GM23338 (cell line): ENCODE measurements around the gene AGPAT4.

Experiments used
- CREB1 ChIP-seq: fragments of 250-450 bp; sonication (Bioruptor Pico); IDR thresholded peaks from 2 replicates; pipeline ENCODE4 v1.5.0; 2020; ENCODE audit warnings: low read depth, mild to moderate bottlenecking, moderate library complexity
- JUNB ChIP-seq: IDR thresholded peaks from one replicate; pipeline ENCODE4 v1.6.1; 2016; ENCODE audit warnings: antibody characterized with exemption; ENCODE audit not compliant: unreplicated experiment
- TF ChIP-seq, protein P1 (sequence below): IDR thresholded peaks from one replicate; pipeline ENCODE4 v1.6.1; 2018; ENCODE audit warnings: antibody characterized with exemption; ENCODE audit not compliant: unreplicated experiment
- TF ChIP-seq, protein P2 (sequence below), 2 experiments: fragments of 200-600 bp in 1 of 2; sonication (generic) in 1 of 2; conservative IDR thresholded peaks; 2 replicates each; pipeline versions ENCODE4 v1.5.1 to v1.6.1; 2016 to 2017; ENCODE audit warnings: antibody characterized with exemption in 2 of 2, low read depth in 2 of 2, mild to moderate bottlenecking in 2 of 2, moderate library complexity in 1 of 2
- TF ChIP-seq, protein P3 (sequence below): fragments of 250-450 bp; sonication (Bioruptor Pico); IDR thresholded peaks from 2 replicates; pipeline ENCODE4 v1.5.0; 2020; ENCODE audit warnings: mild to moderate bottlenecking, moderate library complexity
- TF ChIP-seq, protein P4 (sequence below): IDR thresholded peaks from 2 replicates; pipeline ENCODE4 v1.6.1; 2016; ENCODE audit warnings: antibody characterized with exemption

DNA sequence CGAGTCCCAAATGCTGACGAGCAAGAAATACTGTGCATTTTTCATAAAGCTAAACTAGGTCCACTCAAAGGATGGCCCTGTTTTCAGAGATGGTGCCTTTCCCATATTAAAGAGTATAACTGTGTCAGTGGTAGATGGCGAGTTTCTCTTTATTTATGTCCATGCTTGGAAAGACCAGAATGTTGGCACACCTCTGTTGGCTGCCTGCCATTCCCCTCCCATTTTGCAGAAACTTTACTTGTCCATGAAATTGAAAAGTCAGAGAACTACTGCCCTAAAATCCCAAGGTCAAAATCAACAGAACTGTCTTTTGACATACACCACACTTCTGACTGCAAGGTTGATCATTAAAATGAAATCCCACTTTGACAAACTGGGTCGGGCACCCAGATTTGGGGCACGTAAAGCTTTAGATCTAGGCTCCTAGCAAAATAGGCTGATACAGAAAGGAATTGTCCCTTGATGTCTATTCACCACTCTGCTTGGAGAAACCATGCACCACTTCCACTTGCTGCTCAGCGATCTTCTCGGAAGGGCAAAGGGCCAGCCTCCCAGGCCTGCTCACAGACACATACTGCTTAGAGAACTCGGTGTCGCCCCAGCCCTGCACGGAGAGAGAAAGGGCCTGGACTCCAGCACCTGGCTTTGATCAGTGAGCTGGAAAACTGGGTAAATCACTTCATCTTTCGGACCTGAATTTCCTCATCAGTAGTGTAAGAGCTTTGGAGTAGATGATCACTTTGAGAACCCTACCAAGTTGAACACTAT lies 130.0 kb downstream of the AGPAT4 start:
- TF ChIP-seq, protein P1, sequence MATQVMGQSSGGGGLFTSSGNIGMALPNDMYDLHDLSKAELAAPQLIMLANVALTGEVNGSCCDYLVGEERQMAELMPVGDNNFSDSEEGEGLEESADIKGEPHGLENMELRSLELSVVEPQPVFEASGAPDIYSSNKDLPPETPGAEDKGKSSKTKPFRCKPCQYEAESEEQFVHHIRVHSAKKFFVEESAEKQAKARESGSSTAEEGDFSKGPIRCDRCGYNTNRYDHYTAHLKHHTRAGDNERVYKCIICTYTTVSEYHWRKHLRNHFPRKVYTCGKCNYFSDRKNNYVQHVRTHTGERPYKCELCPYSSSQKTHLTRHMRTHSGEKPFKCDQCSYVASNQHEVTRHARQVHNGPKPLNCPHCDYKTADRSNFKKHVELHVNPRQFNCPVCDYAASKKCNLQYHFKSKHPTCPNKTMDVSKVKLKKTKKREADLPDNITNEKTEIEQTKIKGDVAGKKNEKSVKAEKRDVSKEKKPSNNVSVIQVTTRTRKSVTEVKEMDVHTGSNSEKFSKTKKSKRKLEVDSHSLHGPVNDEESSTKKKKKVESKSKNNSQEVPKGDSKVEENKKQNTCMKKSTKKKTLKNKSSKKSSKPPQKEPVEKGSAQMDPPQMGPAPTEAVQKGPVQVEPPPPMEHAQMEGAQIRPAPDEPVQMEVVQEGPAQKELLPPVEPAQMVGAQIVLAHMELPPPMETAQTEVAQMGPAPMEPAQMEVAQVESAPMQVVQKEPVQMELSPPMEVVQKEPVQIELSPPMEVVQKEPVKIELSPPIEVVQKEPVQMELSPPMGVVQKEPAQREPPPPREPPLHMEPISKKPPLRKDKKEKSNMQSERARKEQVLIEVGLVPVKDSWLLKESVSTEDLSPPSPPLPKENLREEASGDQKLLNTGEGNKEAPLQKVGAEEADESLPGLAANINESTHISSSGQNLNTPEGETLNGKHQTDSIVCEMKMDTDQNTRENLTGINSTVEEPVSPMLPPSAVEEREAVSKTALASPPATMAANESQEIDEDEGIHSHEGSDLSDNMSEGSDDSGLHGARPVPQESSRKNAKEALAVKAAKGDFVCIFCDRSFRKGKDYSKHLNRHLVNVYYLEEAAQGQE, result no peak
- TF ChIP-seq, protein P2, sequence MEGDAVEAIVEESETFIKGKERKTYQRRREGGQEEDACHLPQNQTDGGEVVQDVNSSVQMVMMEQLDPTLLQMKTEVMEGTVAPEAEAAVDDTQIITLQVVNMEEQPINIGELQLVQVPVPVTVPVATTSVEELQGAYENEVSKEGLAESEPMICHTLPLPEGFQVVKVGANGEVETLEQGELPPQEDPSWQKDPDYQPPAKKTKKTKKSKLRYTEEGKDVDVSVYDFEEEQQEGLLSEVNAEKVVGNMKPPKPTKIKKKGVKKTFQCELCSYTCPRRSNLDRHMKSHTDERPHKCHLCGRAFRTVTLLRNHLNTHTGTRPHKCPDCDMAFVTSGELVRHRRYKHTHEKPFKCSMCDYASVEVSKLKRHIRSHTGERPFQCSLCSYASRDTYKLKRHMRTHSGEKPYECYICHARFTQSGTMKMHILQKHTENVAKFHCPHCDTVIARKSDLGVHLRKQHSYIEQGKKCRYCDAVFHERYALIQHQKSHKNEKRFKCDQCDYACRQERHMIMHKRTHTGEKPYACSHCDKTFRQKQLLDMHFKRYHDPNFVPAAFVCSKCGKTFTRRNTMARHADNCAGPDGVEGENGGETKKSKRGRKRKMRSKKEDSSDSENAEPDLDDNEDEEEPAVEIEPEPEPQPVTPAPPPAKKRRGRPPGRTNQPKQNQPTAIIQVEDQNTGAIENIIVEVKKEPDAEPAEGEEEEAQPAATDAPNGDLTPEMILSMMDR (conservative IDR thresholded peaks at IDR 0.05; ENCODE audit: low read depth in 2 of 2), result no peak
- no peak for TF ChIP-seq JUNB
- TF ChIP-seq, protein P3, sequence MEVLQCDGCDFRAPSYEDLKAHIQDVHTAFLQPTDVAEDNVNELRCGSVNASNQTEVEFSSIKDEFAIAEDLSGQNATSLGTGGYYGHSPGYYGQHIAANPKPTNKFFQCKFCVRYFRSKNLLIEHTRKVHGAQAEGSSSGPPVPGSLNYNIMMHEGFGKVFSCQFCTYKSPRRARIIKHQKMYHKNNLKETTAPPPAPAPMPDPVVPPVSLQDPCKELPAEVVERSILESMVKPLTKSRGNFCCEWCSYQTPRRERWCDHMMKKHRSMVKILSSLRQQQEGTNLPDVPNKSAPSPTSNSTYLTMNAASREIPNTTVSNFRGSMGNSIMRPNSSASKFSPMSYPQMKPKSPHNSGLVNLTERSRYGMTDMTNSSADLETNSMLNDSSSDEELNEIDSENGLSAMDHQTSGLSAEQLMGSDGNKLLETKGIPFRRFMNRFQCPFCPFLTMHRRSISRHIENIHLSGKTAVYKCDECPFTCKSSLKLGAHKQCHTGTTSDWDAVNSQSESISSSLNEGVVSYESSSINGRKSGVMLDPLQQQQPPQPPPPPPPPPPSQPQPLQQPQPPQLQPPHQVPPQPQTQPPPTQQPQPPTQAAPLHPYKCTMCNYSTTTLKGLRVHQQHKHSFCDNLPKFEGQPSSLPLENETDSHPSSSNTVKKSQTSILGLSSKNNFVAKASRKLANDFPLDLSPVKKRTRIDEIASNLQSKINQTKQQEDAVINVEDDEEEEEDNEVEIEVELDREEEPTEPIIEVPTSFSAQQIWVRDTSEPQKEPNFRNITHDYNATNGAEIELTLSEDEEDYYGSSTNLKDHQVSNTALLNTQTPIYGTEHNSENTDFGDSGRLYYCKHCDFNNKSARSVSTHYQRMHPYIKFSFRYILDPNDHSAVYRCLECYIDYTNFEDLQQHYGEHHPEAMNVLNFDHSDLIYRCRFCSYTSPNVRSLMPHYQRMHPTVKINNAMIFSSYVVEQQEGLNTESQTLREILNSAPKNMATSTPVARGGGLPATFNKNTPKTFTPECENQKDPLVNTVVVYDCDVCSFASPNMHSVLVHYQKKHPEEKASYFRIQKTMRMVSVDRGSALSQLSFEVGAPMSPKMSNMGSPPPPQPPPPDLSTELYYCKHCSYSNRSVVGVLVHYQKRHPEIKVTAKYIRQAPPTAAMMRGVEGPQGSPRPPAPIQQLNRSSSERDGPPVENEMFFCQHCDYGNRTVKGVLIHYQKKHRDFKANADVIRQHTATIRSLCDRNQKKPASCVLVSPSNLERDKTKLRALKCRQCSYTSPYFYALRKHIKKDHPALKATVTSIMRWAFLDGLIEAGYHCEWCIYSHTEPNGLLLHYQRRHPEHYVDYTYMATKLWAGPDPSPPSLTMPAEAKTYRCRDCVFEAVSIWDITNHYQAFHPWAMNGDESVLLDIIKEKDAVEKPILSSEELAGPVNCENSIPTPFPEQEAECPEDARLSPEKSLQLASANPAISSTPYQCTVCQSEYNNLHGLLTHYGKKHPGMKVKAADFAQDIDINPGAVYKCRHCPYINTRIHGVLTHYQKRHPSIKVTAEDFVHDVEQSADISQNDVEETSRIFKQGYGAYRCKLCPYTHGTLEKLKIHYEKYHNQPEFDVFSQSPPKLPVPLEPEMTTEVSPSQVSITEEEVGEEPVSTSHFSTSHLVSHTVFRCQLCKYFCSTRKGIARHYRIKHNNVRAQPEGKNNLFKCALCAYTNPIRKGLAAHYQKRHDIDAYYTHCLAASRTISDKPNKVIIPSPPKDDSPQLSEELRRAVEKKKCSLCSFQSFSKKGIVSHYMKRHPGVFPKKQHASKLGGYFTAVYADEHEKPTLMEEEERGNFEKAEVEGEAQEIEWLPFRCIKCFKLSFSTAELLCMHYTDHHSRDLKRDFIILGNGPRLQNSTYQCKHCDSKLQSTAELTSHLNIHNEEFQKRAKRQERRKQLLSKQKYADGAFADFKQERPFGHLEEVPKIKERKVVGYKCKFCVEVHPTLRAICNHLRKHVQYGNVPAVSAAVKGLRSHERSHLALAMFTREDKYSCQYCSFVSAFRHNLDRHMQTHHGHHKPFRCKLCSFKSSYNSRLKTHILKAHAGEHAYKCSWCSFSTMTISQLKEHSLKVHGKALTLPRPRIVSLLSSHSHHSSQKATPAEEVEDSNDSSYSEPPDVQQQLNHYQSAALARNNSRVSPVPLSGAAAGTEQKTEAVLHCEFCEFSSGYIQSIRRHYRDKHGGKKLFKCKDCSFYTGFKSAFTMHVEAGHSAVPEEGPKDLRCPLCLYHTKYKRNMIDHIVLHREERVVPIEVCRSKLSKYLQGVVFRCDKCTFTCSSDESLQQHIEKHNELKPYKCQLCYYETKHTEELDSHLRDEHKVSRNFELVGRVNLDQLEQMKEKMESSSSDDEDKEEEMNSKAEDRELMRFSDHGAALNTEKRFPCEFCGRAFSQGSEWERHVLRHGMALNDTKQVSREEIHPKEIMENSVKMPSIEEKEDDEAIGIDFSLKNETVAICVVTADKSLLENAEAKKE (CRISPR knock-in tag), result no peak
- no peak for TF ChIP-seq CREB1
- TF ChIP-seq, protein P4, sequence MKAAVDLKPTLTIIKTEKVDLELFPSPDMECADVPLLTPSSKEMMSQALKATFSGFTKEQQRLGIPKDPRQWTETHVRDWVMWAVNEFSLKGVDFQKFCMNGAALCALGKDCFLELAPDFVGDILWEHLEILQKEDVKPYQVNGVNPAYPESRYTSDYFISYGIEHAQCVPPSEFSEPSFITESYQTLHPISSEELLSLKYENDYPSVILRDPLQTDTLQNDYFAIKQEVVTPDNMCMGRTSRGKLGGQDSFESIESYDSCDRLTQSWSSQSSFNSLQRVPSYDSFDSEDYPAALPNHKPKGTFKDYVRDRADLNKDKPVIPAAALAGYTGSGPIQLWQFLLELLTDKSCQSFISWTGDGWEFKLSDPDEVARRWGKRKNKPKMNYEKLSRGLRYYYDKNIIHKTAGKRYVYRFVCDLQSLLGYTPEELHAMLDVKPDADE, result no peak
